A549 (cell line): Measurements from ENCODE around the gene CCDC92B. TPM values are rescaled to one million over a fixed set of nuclear protein-coding genes. Genes with fewer than 3 reads are reported as not detected.

Experiments used
- ATAC-seq, 2 experiments: fragments of 200-7000 bp in 1 of 2; fragments of >200 bp in 1 of 2; cut with Nextera tagmentation in 1 of 2; cut with Tn5 transposase in 1 of 2; 3 replicates each; pipeline versions ENCODE4 v1.8.0 to v1.9.1; 2018 to 2020; ENCODE audit warnings: mild to moderate bottlenecking in 1 of 2, moderate library complexity in 1 of 2
- CTCF ChIA-PET: fragments of 300-600 bp; sonication (Branson Sonifier 250); formaldehyde crosslinking; extraction: SDS; loops from one replicate; lab custom pipeline; 2021; ENCODE audit warnings: antibody characterized with exemption, inconsistent platforms; lab: Yijun Ruan, JAX
- POLR2A ChIA-PET: fragments of 350-600 bp; formaldehyde crosslinking; extraction: SDS; loops from one replicate; lab custom pipeline; 2021; ENCODE audit warnings: antibody characterized with exemption, inconsistent platforms; lab: Yijun Ruan, JAX
- DNase-seq, 2 experiments: peaks; one replicate each; pipeline versions ENCODE4 v3.0.0 to v3.0.0-alpha.2; 2011 to 2016; ENCODE audit warnings: low read depth in 1 of 2, low spot score in 1 of 2
- FAIRE-seq: peaks from 2 replicates; lab custom pipeline; 2011; peaks lifted over from hg19 to GRCh38; lab: Jason Lieb, UNC
- H3K27ac ChIP-seq, 2 experiments: fragments of >200 bp; sonication (Bioruptor Twin); formaldehyde crosslinking; 3 replicates each; pipeline ENCODE4 v1.5.1; 2016 to 2017
- H3K4me1 ChIP-seq: fragments of >200 bp; sonication (Bioruptor Twin); formaldehyde crosslinking; 3 replicates; pipeline ENCODE4 v1.6.1; 2016
- H3K4me2 ChIP-seq: fragments of >200 bp; sonication (Bioruptor Twin); formaldehyde crosslinking; 3 replicates; pipeline ENCODE4 v1.6.1; 2016
- H3K4me3 ChIP-seq: fragments of >200 bp; sonication (Bioruptor Twin); formaldehyde crosslinking; 3 replicates; pipeline ENCODE4 v1.5.1; 2016
- H3K9me3 ChIP-seq: fragments of >200 bp; sonication (Bioruptor Twin); formaldehyde crosslinking; 3 replicates; pipeline ENCODE4 v1.6.1; 2016
- BHLHE40 ChIP-seq: IDR thresholded peaks from 2 replicates; pipeline ENCODE4 v1.6.1; 2012; ENCODE audit warnings: low read depth, low read length, inconsistent platforms
- CEBPB ChIP-seq, 2 experiments: fragments of >200 bp in 1 of 2; sonication (Bioruptor Twin) in 1 of 2; formaldehyde crosslinking in 1 of 2; IDR thresholded peaks; 2 replicates each; pipeline ENCODE4 v1.6.1; 2012 to 2016
- CHD4 ChIP-seq: fragments of 200-600 bp; sonication (generic); IDR thresholded peaks from 2 replicates; pipeline ENCODE4 v1.6.1; 2016; ENCODE audit warnings: antibody characterized with exemption, mild to moderate bottlenecking, borderline replicate concordance
- CTCF ChIP-seq: fragments of >200 bp; sonication (Bioruptor Twin); formaldehyde crosslinking; IDR thresholded peaks from 3 replicates; pipeline ENCODE4 v1.5.1; 2016
- ESRRA ChIP-seq: fragments of 150-350 bp; IDR thresholded peaks from 2 replicates; pipeline ENCODE4 v1.6.1; 2014; ENCODE audit warnings: mild to moderate bottlenecking, low read length, borderline replicate concordance
- HOXB5 ChIP-seq: fragments of 250-450 bp; sonication (Bioruptor Pico); IDR thresholded peaks from 2 replicates; pipeline ENCODE4 v1.5.0; 2020; ENCODE audit warnings: mild to moderate bottlenecking, moderate library complexity
- MAX ChIP-seq: IDR thresholded peaks from 2 replicates; pipeline ENCODE4 v1.6.1; 2012
- MAZ ChIP-seq: fragments of 150-350 bp; IDR thresholded peaks from 2 replicates; pipeline ENCODE4 v1.6.1; 2014; ENCODE audit warnings: antibody characterized with exemption, low read depth, low read length, borderline replicate concordance
- MYC ChIP-seq: IDR thresholded peaks from 2 replicates; pipeline ENCODE4 v1.6.1; 2012; ENCODE audit warnings: mild to moderate bottlenecking, inconsistent platforms, low read length, improper control_type of control experiment, borderline replicate concordance
- RARB ChIP-seq: fragments of 250-450 bp; sonication (Bioruptor Pico); IDR thresholded peaks from 2 replicates; pipeline ENCODE4 v1.8.0; 2021; ENCODE audit warnings: mild to moderate bottlenecking, moderate library complexity
- REST ChIP-seq: fragments of 200-600 bp; sonication (generic); IDR thresholded peaks from 2 replicates; pipeline ENCODE4 v1.6.1; 2016; ENCODE audit warnings: antibody characterized with exemption, mild to moderate bottlenecking, moderate library complexity
- SMC3 ChIP-seq: fragments of >200 bp; sonication (Bioruptor Twin); formaldehyde crosslinking; IDR thresholded peaks from 3 replicates; pipeline ENCODE4 v1.6.1; 2018; ENCODE audit warnings: inconsistent platforms
- ZC3H11A ChIP-seq: fragments of 450-650 bp; IDR thresholded peaks from 2 replicates; pipeline ENCODE4 v1.6.1; 2014; ENCODE audit warnings: antibody characterized with exemption, mild to moderate bottlenecking
- WGBS: methylation state at CpG from one replicate; pipeline ENCODE4 v1.1.6; 2017; ENCODE audit errors: missing lambda C conversion rate; 5-methylcytosine and 5-hydroxymethylcytosine counted together
- polyA plus RNA-seq, 4 experiments: library from polyadenylated mRNA; depleted of rRNA in 3 of 4; stranded (reverse); fragments of >200 nt; fragmentation: RNase III in 1 of 4; extraction: RNeasy Plus Mini Kit Qiagen cat#74134 plus additional on column Dnase treatment in 1 of 4; gene quantifications; 2 replicates in 3 of 4; 3 replicates in 1 of 4; pipeline ENCODE4 v1.2.3, GENCODE V29; 2011 to 2017

CCDC92B gene
- polyA plus RNA-seq, 2 of the 4 experiments (the other 2 are of a cell fraction), result 0.05 to 0.08 TPM

GRCh38 chr17:2710803-2711607 is 38.4 kb downstream of the CCDC92B start (continued):
- TF ChIP-seq MAZ (no peak), MYC (peak; percentile 58; the same call in 1 of the 2 replicates), RARB (no peak), MAX (peak; percentile 47)
- TF ChIP-seq, all 56 proteins: peak for 6

GRCh38 chr17:2710071-2710802 is 39.2 kb downstream of the CCDC92B start:
- Histone ChIP-seq H3K4me1 (peaks cover 56% of the 10 kb centered on the region), H3K9me3 (no peaks in the 10 kb centered on the region), H3K4me2 (peak overlapping the region; percentile 95), H3K4me3 (peak overlapping the region; percentile 96), H3K27ac (peak overlapping the region; percentile 95 to 96)
- ATAC-seq (peak in 1 of 2 experiments; percentile 1; a peak in 1 of 6 replicates), DNase-seq (no peak), FAIRE-seq (no peak)
- ChIA-PET CTCF (interaction anchor here (1.0 to 2.2 kb wide), 6 partner anchors 14 to 328 kb away, joined by 4 to 7 read pairs (median 5); no protein-coding TSS in a partner anchor), POLR2A (interaction anchor here (0.5 kb wide), 1 partner anchor 25 kb away, joined by 5 read pairs; no protein-coding TSS in a partner anchor)
- peak; percentile 50; the same call in 1 of the 2 replicates for TF ChIP-seq REST
- no peak for TF ChIP-seq CEBPB (IDR thresholded peaks at IDR 0.05)
- no peak for TF ChIP-seq RARB
- 29% methylated on average over 15 of the region's 16 CpGs for WGBS

- ATAC-seq (peak in 1 of 2 experiments; percentile 32; a peak in 3 of 6 replicates), DNase-seq (peak in 1 of 2 experiments; percentile 49), FAIRE-seq (no peak)
- H3K4me3 ChIP-seq, result peak overlapping the region; percentile 96
- peak overlapping the region; percentile 38 to 95; a peak in 5 of 6 replicates for H3K27ac ChIP-seq
- TF ChIP-seq HOXB5 (CRISPR knock-in tag) (no peak), SMC3 (no peak), CTCF (no peak), REST (no peak), ZC3H11A (no peak), BHLHE40 (no peak), CHD4 (no peak), ESRRA (no peak)
- H3K9me3 ChIP-seq, result no peaks in the 10 kb centered on the region
- peak overlapping the region; percentile 95 for H3K4me2 ChIP-seq
- ChIA-PET POLR2A (no interaction called here), CTCF (interaction anchor here (1.7 to 2.2 kb wide), 2 partner anchors 16 to 34 kb away, joined by 5 to 7 read pairs; no protein-coding TSS in a partner anchor)
- WGBS, result 52% methylated on average over 10 of the region's 10 CpGs
- peaks cover 56% of the 10 kb centered on the region for H3K4me1 ChIP-seq
Measured at GRCh38 chr17:2709183-2709661, 40.2 kb downstream of the CCDC92B start.
